Endothelial cell of umbilical vein (primary cell): ENCODE measurements around the gene UPF1. TPM values are rescaled to one million over a fixed set of nuclear protein-coding genes. Genes with fewer than 3 reads are reported as not detected.
"Not testable (repeated sequence)": the region's sequence is repeated elsewhere in the genome, so short reads cannot be mapped to it uniquely, and the experiment has no call there.

ENCODE experiments used
- BruUV-seq: library from RNA; stranded (reverse); fragments of 400-500 nt; replicated peaks from 2 replicates; lab custom pipeline; 2021; lab: Mats Ljungman, UMichigan
- CTCF ChIA-PET: fragments of 300-600, 350-600 bp; sonication (Branson Sonifier 250); formaldehyde crosslinking; loops from one replicate; lab custom pipeline; 2021; ENCODE audit warnings: antibody characterized with exemption, inconsistent platforms; lab: Charles Lee
- POLR2A ChIA-PET: fragments of 300-600, 350-600 bp; sonication (Branson Sonifier 250); formaldehyde crosslinking; loops from one replicate; lab custom pipeline; 2021; ENCODE audit warnings: antibody characterized with exemption, inconsistent platforms; lab: Charles Lee
- DNase-seq: peaks from one replicate; pipeline ENCODE4 v3.0.0-alpha.2; 2011; ENCODE audit warnings: low read depth, low spot score
- FAIRE-seq: peaks from 2 replicates; lab custom pipeline; 2011; peaks lifted over from hg19 to GRCh38; lab: Jason Lieb, UNC
- H2AFZ ChIP-seq: 2 replicates; pipeline ENCODE4 v1.6.0; 2012; ENCODE audit warnings: low read depth, low read length, control low read depth, inconsistent platforms
- H3K27ac ChIP-seq: 2 replicates; pipeline ENCODE4 v1.5.1; 2011; ENCODE audit warnings: low read depth, mild to moderate bottlenecking, control low read depth, low read length, moderate library complexity; ENCODE audit not compliant: insufficient read depth
- H3K27me3 ChIP-seq, 2 experiments: 2 replicates each; pipeline versions ENCODE4 v1.6.0 to v1.6.1; 2011; ENCODE audit warnings: low read length in 2 of 2, mixed read lengths in 1 of 2; ENCODE audit not compliant: control insufficient read depth in 2 of 2, insufficient read depth in 2 of 2
- H3K36me3 ChIP-seq, 2 experiments: 2 replicates in 1 of 2; 3 replicates in 1 of 2; pipeline ENCODE4 v1.5.1; 2011; ENCODE audit warnings: low read length in 2 of 2, mild to moderate bottlenecking in 1 of 2, moderate library complexity in 1 of 2; ENCODE audit not compliant: control insufficient read depth in 2 of 2, insufficient read depth in 2 of 2; ENCODE audit errors: extremely low read depth in 1 of 2
- H3K4me1 ChIP-seq: 3 replicates; pipeline ENCODE4 v1.5.1; 2011; ENCODE audit warnings: mild to moderate bottlenecking, low read length; ENCODE audit not compliant: control insufficient read depth, insufficient read depth; ENCODE audit errors: extremely low read depth
- H3K4me2 ChIP-seq: 2 replicates; pipeline ENCODE4 v1.6.1; 2011; ENCODE audit warnings: low read length, control low read depth, mixed read lengths; ENCODE audit not compliant: insufficient read depth
- H3K4me3 ChIP-seq, 3 experiments: fragments of 200-600 bp in 1 of 3; sonication (generic), shearing (Covaris generic) in 1 of 3; replicated peaks in 1 of 3; 2 replicates each; pipeline ENCODE4 v1.5.1; 2011 to 2016; ENCODE audit warnings: control low read depth in 3 of 3, low read length in 3 of 3, mild to moderate bottlenecking in 2 of 3, inconsistent platforms in 1 of 3, low read depth in 1 of 3, moderate library complexity in 1 of 3; ENCODE audit not compliant: insufficient read depth in 1 of 3
- H3K79me2 ChIP-seq: 2 replicates; pipeline ENCODE4 v1.6.0; 2012; ENCODE audit warnings: low read length, inconsistent platforms; ENCODE audit not compliant: control insufficient read depth, insufficient read depth
- H3K9ac ChIP-seq: replicated peaks from 2 replicates; pipeline ENCODE3; 2011; ENCODE audit warnings: low read length, control low read depth; ENCODE audit not compliant: insufficient read depth; ENCODE audit errors: extremely low read depth
- H3K9me1 ChIP-seq: replicated peaks from 3 replicates; pipeline ENCODE4 v1.6.0; 2011; ENCODE audit warnings: mild to moderate bottlenecking, low read length; ENCODE audit not compliant: control insufficient read depth, insufficient read depth; ENCODE audit errors: extremely low read depth
- H3K9me3 ChIP-seq: replicated peaks from 2 replicates; pipeline ENCODE4 v1.5.1; 2012; ENCODE audit warnings: low read length, inconsistent platforms; ENCODE audit not compliant: control insufficient read depth, insufficient read depth
- H4K20me1 ChIP-seq: replicated peaks from 2 replicates; pipeline ENCODE3; 2011; ENCODE audit warnings: mild to moderate bottlenecking, low read length; ENCODE audit not compliant: control insufficient read depth, insufficient read depth; ENCODE audit errors: extremely low read depth
- EZH2 ChIP-seq: IDR thresholded peaks from 2 replicates; pipeline ENCODE4 v1.6.1; 2012; ENCODE audit warnings: borderline replicate concordance, low read depth, mild to moderate bottlenecking, moderate library complexity, low read length, inconsistent platforms; ENCODE audit not compliant: severe bottlenecking
- FOS ChIP-seq: IDR thresholded peaks from 2 replicates; pipeline ENCODE4 v1.6.1; 2011; ENCODE audit warnings: mild to moderate bottlenecking, low read length, moderate library complexity, borderline replicate concordance; ENCODE audit not compliant: insufficient read depth
- GATA2 ChIP-seq: IDR thresholded peaks from 2 replicates; pipeline ENCODE4 v1.7.0; 2011; ENCODE audit warnings: low read depth, mild to moderate bottlenecking, moderate library complexity, mixed read lengths, low read length; ENCODE audit not compliant: insufficient read length, insufficient read depth
- JUN ChIP-seq: IDR thresholded peaks from 2 replicates; pipeline ENCODE4 v1.6.1; 2011; ENCODE audit warnings: borderline replicate concordance, low read depth; ENCODE audit not compliant: insufficient read length, insufficient read depth
- MYC ChIP-seq: IDR thresholded peaks from one replicate; pipeline ENCODE4 v1.6.1; 2011; ENCODE audit warnings: mild to moderate bottlenecking, low read depth, low read length
- POLR2A ChIP-seq: IDR thresholded peaks from 2 replicates; pipeline ENCODE4 v1.6.1; 2012; ENCODE audit warnings: low read depth, mild to moderate bottlenecking, control low read depth, low read length
- POLR2AphosphoS5 ChIP-seq: IDR thresholded peaks from 2 replicates; pipeline ENCODE4 v1.6.1; 2012; ENCODE audit warnings: low read depth, mild to moderate bottlenecking, control low read depth, low read length, moderate library complexity; ENCODE audit not compliant: insufficient read depth
- dilution Hi-C: fragments of 300-500 bp; cut with MboI; formaldehyde crosslinking; loops from one replicate; pipeline ENCODE4 v1.15.0; 2019; ENCODE audit warnings: low sequenced_read_pairs; ENCODE audit not compliant: extremely low pct_ligation_motif_present
- intact Hi-C: fragments of 100-400 bp; cut with micrococcal nuclease; formaldehyde crosslinking; loops from one replicate; pipeline ENCODE4 v1.10.0; 2022
- polyA plus RNA-seq, 4 experiments: library from polyadenylated mRNA; depleted of rRNA in 3 of 4; stranded (reverse) in 3 of 4; unstranded in 1 of 4; fragments of >200 nt; gene quantifications; 2 replicates each; pipeline versions ENCODE4 v1.2.1 to v1.2.3, GENCODE V29; 2011 to 2012; ENCODE audit warnings: missing spikeins in 1 of 4
- total RNA-seq: library from RNA; stranded (reverse); gene quantifications from 2 replicates; pipeline ENCODE4 v1.2.3, GENCODE V29; 2021
- TF ChIP-seq, protein P1 (sequence below): IDR thresholded peaks from 2 replicates; pipeline ENCODE4 v1.6.1; 2011; ENCODE audit not compliant: insufficient read depth, insufficient read length
- TF ChIP-seq, protein P2 (sequence below), 2 donors: IDR thresholded peaks; 1 replicate in 1 of 2; 2 replicates in 1 of 2; pipeline ENCODE4 v1.5.1; 2011; ENCODE audit warnings: low read length in 2 of 2, mild to moderate bottlenecking in 2 of 2, moderate library complexity in 2 of 2, control low read depth in 1 of 2, inconsistent platforms in 1 of 2, low read depth in 1 of 2; ENCODE audit not compliant: insufficient read depth in 1 of 2; ENCODE audit errors: extremely low read depth in 1 of 2

Gene UPF1
- total and polyA plus RNA-seq, 2 donors (not counting 3 experiments of a cell fraction or from before 2014, with no cell fraction given) = 65.9 to 68.2 TPM

DNA sequence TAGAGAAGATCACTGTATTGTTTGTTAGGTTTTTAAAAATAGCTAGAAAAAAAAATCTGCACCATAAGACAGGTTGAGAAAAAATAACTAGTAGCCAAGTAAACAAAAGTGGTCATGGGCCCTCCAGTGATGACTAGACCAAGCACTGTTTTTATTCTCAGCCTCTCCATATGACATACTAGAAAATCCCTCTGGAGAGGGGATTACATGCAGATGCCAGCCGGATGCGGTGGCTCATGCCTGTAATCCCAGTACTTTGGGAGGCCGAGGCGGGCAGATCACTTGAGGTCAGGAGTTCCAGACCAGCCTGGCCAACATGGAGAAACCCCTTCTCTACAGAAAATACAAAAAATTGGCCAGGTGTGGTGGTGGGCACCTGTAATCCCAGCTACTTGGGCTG is 15.1 kb upstream of the UPF1 start:
- H3K4me2 ChIP-seq, H3K36me3 ChIP-seq, H4K20me1 ChIP-seq, BruUV-seq, H3K4me3 ChIP-seq, CTCF ChIA-PET, H3K9ac ChIP-seq, dilution Hi-C loops, POLR2A ChIA-PET, H3K27ac ChIP-seq, H3K79me2 ChIP-seq, FAIRE-seq, H3K27me3 ChIP-seq, intact Hi-C loops, DNase-seq, H3K9me3 ChIP-seq, H2AFZ ChIP-seq, H3K4me1 ChIP-seq, H3K9me1 ChIP-seq: not testable (repeated sequence)

DNA sequence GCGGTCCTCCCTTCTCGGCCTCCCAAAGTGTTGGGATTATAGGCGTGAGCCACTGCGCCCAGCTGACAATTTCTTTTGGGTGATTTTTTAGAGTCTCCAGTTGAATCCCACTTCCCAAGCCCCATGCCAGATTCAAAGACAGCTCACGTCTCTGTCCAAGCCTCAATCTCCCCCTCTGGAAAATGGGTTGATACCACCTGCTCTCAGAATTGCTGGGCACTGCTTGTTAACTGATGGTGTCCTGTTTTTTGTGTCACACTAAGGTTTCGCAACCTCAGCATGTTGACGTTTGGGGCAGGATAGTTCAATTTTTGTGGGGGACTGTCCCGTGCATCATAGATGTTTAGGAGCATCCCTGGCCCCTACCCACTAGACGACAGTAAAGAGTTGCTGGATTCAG is 14.2 kb upstream of the UPF1 start:
- TF ChIP-seq POLR2A (no peak), EZH2 (no peak), MYC (no peak), POLR2AphosphoS5 (no peak), JUN (no peak), FOS (no peak), GATA2 (no peak)
- TF ChIP-seq, protein P1, sequence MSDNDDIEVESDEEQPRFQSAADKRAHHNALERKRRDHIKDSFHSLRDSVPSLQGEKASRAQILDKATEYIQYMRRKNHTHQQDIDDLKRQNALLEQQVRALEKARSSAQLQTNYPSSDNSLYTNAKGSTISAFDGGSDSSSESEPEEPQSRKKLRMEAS = no peak
- TF ChIP-seq, protein P2, sequence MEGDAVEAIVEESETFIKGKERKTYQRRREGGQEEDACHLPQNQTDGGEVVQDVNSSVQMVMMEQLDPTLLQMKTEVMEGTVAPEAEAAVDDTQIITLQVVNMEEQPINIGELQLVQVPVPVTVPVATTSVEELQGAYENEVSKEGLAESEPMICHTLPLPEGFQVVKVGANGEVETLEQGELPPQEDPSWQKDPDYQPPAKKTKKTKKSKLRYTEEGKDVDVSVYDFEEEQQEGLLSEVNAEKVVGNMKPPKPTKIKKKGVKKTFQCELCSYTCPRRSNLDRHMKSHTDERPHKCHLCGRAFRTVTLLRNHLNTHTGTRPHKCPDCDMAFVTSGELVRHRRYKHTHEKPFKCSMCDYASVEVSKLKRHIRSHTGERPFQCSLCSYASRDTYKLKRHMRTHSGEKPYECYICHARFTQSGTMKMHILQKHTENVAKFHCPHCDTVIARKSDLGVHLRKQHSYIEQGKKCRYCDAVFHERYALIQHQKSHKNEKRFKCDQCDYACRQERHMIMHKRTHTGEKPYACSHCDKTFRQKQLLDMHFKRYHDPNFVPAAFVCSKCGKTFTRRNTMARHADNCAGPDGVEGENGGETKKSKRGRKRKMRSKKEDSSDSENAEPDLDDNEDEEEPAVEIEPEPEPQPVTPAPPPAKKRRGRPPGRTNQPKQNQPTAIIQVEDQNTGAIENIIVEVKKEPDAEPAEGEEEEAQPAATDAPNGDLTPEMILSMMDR (IDR thresholded peaks at IDR 0.05; ENCODE audit: extremely low read depth in 1 of 2, insufficient read depth in 1 of 2, low read depth in 1 of 2, low read length in 2 of 2) = no peak
- no TSS peak for BruUV-seq
- no peak overlapping the region for H3K27ac ChIP-seq
- no peaks in the 10 kb centered on the region for H3K9me1 ChIP-seq
- FAIRE-seq (no peak), DNase-seq (no peak)
- intact Hi-C loops = no loop called here
- H3K4me1 ChIP-seq = no peaks in the 10 kb centered on the region
- H2AFZ ChIP-seq = no peak overlapping the region
- ChIA-PET CTCF (no interaction called here), POLR2A (no interaction called here)
- H3K4me2 ChIP-seq = no peak overlapping the region
- no peaks in the 10 kb centered on the region for H4K20me1 ChIP-seq
- H3K9ac ChIP-seq = no peak overlapping the region
- H3K9me3 ChIP-seq = no peaks in the 10 kb centered on the region
- H3K79me2 ChIP-seq = no peaks in the 10 kb centered on the region
- dilution Hi-C loops = no loop called here
- H3K27me3 ChIP-seq = no peaks in the 10 kb centered on the region
- H3K36me3 ChIP-seq = no peaks in the 10 kb centered on the region
- no peak overlapping the region for H3K4me3 ChIP-seq
